GM18508 (cell line): ENCODE data around the gene SOBP.

Source experiments
- ATAC-seq: cut with Tn5 transposase; IDR thresholded peaks from one replicate; pipeline ENCODE4 v1.9.1; 2021; ENCODE audit warnings: moderate number of reproducible peaks; ENCODE audit not compliant: insufficient read depth, unreplicated experiment

SOBP gene

GRCh38 chr6:107633680-107634323 lies 143.9 kb downstream of the SOBP start:
- no peak for ATAC-seq

- ATAC-seq, result no peak
Observed at GRCh38 chr6:107634324-107635056, 144.6 kb downstream of the SOBP start.

- no peak for ATAC-seq
Observed at GRCh38 chr6:107635057-107635515, 145.2 kb downstream of the SOBP start.

GRCh38 chr6:107636486-107636885 lies 146.6 kb downstream of the SOBP start:
- no peak for ATAC-seq

GRCh38 chr6:107637316-107638315 lies 147.7 kb downstream of the SOBP start:
- ATAC-seq, result no peak

- ATAC-seq, result no peak
Observed at GRCh38 chr6:107638493-107638892, 148.6 kb downstream of the SOBP start.

- ATAC-seq, result no peak
Observed at GRCh38 chr6:107639511-107639910, 149.6 kb downstream of the SOBP start.

- no peak for ATAC-seq
Observed at GRCh38 chr6:107641071-107641470, 151.2 kb downstream of the SOBP start.

- ATAC-seq, result no peak
Observed at GRCh38 chr6:107641500-107641941, 151.6 kb downstream of the SOBP start.

- ATAC-seq, result no peak
Observed at GRCh38 chr6:107642095-107642860, 152.4 kb downstream of the SOBP start.

- no peak for ATAC-seq
Observed at GRCh38 chr6:107642861-107643328, 153.0 kb downstream of the SOBP start.

- ATAC-seq, result no peak
Observed at GRCh38 chr6:107644513-107644912, 154.6 kb downstream of the SOBP start.

- ATAC-seq, result no peak
Observed at GRCh38 chr6:107645740-107646139, 155.8 kb downstream of the SOBP start.

- no peak for ATAC-seq
Observed at GRCh38 chr6:107646176-107646575, 156.3 kb downstream of the SOBP start.

- no peak for ATAC-seq
Observed at GRCh38 chr6:107646776-107647438, 157.0 kb downstream of the SOBP start.

GRCh38 chr6:107647439-107647948 lies 157.6 kb downstream of the SOBP start:
- ATAC-seq, result no peak

GRCh38 chr6:107648983-107649382 lies 159.1 kb downstream of the SOBP start:
- no peak for ATAC-seq

GRCh38 chr6:107652526-107653182 lies 162.7 kb downstream of the SOBP start:
- no peak for ATAC-seq
